HFFc6 (cell line): ENCODE results near the gene ERBIN. TPM values are rescaled to one million over a fixed set of nuclear protein-coding genes. Genes with fewer than 3 reads are reported as not detected.

Experiments
- DNase-seq: peaks from one replicate; pipeline ENCODE4 v3.0.0-alpha.2; 2018
- H3K27ac Mint-ChIP-seq: 2 replicates; pipeline ENCODE4 v1.8.0; 2020; ENCODE audit warnings: mild to moderate bottlenecking, mixed read lengths
- H3K27me3 Mint-ChIP-seq: 2 replicates; pipeline ENCODE4 v1.8.0; 2021; ENCODE audit warnings: mild to moderate bottlenecking, moderate library complexity, mixed read lengths; ENCODE audit not compliant: insufficient read depth
- H3K36me3 Mint-ChIP-seq: 2 replicates; pipeline ENCODE4 v1.8.0; 2021; ENCODE audit warnings: low read depth, mixed read lengths
- H3K4me1 Mint-ChIP-seq: 2 replicates; pipeline ENCODE4 v1.8.0; 2020; ENCODE audit warnings: low read depth, mixed read lengths
- H3K4me3 Mint-ChIP-seq: 2 replicates; pipeline ENCODE4 v1.8.0; 2020; ENCODE audit warnings: mild to moderate bottlenecking, moderate library complexity, mixed read lengths
- H3K9me3 Mint-ChIP-seq: 2 replicates; pipeline ENCODE4 v1.8.0; 2020; ENCODE audit warnings: mild to moderate bottlenecking, mixed read lengths
- total RNA-seq, 6 experiments: library from RNA; stranded (reverse); fragmentation: NEBNext Ultra II Directional; extraction: Animal tissue kit (Norgen Biotek cat#: 25700); gene quantifications; 2 replicates in 1 of 6; 3 replicates in 5 of 6; pipeline ENCODE4 v1.2.3, GENCODE V29; 2021
- TF ChIP-seq, protein P1 (sequence below): fragments of 200-600 bp; sonication (generic); IDR thresholded peaks from 2 replicates; pipeline ENCODE4 v1.5.0; 2021; ENCODE audit warnings: antibody characterized with exemption, mild to moderate bottlenecking

ERBIN gene
- total RNA-seq, 6 experiments from 2014 or later, result 97.5 to 127 (median 114) TPM

DNA sequence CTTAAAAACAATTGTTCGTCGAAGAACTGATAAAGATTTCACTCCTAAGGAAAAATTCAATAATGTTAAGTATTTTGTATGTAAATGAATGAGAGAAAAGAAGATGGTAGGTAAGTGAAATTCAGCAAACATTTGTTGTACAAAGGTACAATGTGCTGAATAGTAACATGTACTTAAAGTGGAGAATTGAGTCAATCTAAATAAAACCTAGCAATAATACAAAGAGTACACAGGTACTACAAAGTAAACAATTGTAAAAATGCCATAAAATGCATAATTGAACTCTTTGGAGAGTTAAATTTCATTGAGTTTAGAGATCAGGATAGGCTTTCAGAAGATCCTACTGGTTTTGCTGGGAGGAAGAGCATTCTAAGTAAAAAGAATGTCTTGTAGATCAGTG is 82.9 kb downstream of the ERBIN start:
- peaks cover 44% of the 10 kb centered on the region for H3K4me1 Mint-ChIP-seq
- peaks cover 2% of the 10 kb centered on the region; the same call in 1 of the 2 replicates for H3K27me3 Mint-ChIP-seq
- DNase-seq, result no peak
- TF ChIP-seq, protein P1, sequence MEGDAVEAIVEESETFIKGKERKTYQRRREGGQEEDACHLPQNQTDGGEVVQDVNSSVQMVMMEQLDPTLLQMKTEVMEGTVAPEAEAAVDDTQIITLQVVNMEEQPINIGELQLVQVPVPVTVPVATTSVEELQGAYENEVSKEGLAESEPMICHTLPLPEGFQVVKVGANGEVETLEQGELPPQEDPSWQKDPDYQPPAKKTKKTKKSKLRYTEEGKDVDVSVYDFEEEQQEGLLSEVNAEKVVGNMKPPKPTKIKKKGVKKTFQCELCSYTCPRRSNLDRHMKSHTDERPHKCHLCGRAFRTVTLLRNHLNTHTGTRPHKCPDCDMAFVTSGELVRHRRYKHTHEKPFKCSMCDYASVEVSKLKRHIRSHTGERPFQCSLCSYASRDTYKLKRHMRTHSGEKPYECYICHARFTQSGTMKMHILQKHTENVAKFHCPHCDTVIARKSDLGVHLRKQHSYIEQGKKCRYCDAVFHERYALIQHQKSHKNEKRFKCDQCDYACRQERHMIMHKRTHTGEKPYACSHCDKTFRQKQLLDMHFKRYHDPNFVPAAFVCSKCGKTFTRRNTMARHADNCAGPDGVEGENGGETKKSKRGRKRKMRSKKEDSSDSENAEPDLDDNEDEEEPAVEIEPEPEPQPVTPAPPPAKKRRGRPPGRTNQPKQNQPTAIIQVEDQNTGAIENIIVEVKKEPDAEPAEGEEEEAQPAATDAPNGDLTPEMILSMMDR, result no peak
- H3K9me3 Mint-ChIP-seq, result no peaks in the 10 kb centered on the region
- H3K4me3 Mint-ChIP-seq, result no peak overlapping the region
- H3K27ac Mint-ChIP-seq, result peak overlapping the region; percentile 2
- peaks cover 36% of the 10 kb centered on the region for H3K36me3 Mint-ChIP-seq

DNA sequence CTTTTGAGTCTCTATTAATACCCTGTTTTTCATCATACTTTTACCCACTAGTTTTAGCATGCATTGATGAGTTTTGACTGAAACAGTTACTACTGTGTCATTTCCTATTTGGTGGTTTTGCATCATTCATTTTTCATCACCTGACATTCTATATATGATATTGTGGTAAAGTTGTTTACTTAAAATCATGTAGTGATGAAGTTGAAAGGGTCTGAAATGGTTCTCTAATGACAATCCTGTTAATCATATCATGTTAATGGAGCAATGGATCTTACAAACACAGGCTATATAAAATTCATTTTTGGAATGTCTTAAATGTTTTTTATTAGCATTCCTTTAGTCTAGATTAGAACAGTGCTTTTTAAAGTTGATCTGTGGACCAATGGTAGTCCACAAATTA is 84.1 kb downstream of the ERBIN start:
- DNase-seq, result peak; percentile 2
- Mint-ChIP-seq H3K4me1 (peaks cover 50% of the 10 kb centered on the region), H3K36me3 (peaks cover 32% of the 10 kb centered on the region), H3K4me3 (no peak overlapping the region), H3K27me3 (0 out of 2 replicates have a peak, but pooled peaks cover 2% of the 10 kb centered on the region), H3K27ac (peak overlapping the region; percentile 42; the same call in 1 of the 2 replicates), H3K9me3 (no peaks in the 10 kb centered on the region)
- TF ChIP-seq, protein P1, result no peak

DNA sequence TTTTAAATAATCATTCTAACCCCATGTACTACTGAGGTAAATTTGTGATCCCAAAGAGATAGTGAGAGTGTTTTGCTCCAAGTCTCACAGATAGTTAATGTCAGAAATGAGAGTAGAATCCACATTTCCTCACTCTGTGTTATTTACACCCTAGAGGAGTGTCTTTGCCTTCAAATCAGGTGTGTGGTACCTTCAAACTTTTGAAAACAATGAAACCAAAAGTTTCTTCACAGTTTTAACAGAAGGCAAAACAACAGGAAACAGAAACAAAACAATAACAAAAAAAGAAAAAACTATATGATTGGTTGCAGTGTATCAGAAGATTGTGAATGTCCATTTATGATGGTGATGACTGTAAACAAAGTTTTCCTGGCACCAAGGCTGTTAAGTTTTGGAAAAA is 85.9 kb downstream of the ERBIN start:
- H3K36me3 Mint-ChIP-seq, result peaks cover 42% of the 10 kb centered on the region
- no peak overlapping the region for H3K27ac Mint-ChIP-seq
- H3K4me1 Mint-ChIP-seq, result peaks cover 67% of the 10 kb centered on the region
- no peaks in the 10 kb centered on the region for H3K9me3 Mint-ChIP-seq
- no peak for DNase-seq
- TF ChIP-seq, protein P1, result no peak
- H3K4me3 Mint-ChIP-seq, result no peak overlapping the region
- H3K27me3 Mint-ChIP-seq, result peaks cover 4% of the 10 kb centered on the region; the same call in 1 of the 2 replicates

DNA sequence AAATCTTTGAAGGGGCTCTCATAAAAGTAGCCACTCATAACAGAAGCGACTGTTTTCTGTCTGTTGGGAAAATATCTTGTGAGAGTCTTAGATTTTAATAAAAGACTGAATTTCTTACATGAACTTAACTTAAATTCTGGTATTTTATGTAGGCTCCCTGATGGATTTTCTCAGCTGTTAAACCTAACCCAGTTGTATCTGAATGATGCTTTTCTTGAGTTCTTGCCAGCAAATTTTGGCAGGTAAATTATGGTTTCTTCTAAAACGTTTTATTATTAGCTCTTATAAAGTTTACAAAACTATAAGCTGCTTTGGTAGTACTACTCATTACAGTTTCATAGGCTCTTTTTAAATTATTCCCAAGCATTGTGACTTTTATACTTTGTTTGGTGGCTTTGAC is 87.0 kb downstream of the ERBIN start:
- TF ChIP-seq, protein P1, result no peak
- H3K4me3 Mint-ChIP-seq, result no peak overlapping the region
- DNase-seq, result no peak
- no peak overlapping the region for H3K27ac Mint-ChIP-seq
- peaks cover 48% of the 10 kb centered on the region for H3K36me3 Mint-ChIP-seq
- peaks cover 70% of the 10 kb centered on the region for H3K4me1 Mint-ChIP-seq
- no peaks in the 10 kb centered on the region for H3K9me3 Mint-ChIP-seq
- peaks cover 4% of the 10 kb centered on the region; the same call in 1 of the 2 replicates for H3K27me3 Mint-ChIP-seq

DNA sequence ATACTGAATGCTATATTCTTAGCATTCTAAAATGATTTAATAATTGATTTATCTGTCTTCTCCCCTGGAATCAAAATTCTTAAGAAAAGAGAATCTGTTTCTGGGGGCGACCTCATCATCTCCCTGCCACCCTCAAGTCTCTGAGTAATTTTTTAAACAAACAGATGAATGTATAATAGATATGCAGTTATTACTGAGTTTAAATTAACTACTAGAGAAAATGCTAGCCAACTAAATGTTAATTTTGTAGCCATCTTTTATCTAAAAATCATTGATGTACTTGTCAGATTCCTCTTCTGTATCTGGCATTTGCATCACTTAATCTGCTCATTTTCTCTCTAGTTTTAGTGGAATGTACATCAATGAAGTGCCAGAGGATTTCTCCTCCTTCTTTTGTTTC is 87.5 kb downstream of the ERBIN start:
- DNase-seq, result no peak
- no peak overlapping the region for H3K27ac Mint-ChIP-seq
- TF ChIP-seq, protein P1, result no peak
- no peak overlapping the region for H3K4me3 Mint-ChIP-seq
- peaks cover 66% of the 10 kb centered on the region for H3K4me1 Mint-ChIP-seq
- H3K9me3 Mint-ChIP-seq, result no peaks in the 10 kb centered on the region
- peaks cover 4% of the 10 kb centered on the region; the same call in 1 of the 2 replicates for H3K27me3 Mint-ChIP-seq
- H3K36me3 Mint-ChIP-seq, result peaks cover 48% of the 10 kb centered on the region
